GM23338 (cell line): ENCODE measurements around the gene TMEM169. TPM values are rescaled to one million over a fixed set of nuclear protein-coding genes. Genes with fewer than 3 reads are reported as not detected.

Source experiments
- ATAC-seq: fragments of 200-7000 bp; cut with Tn5 transposase; 3 replicates; pipeline ENCODE4 v1.9.1; 2020
- DNase-seq: peaks from one replicate; pipeline ENCODE4 v3.0.0-alpha.2; 2015; ENCODE audit warnings: low spot score
- H2AFZ ChIP-seq: fragments of 200-600 bp; sonication (generic); 2 replicates; pipeline ENCODE4 v1.8.0; 2016; ENCODE audit warnings: antibody characterized with exemption, mild to moderate bottlenecking, moderate library complexity
- H3F3A ChIP-seq: fragments of 200-600 bp; sonication (generic); replicated peaks from 2 replicates; pipeline ENCODE4 v1.8.0; 2017; ENCODE audit warnings: antibody characterized with exemption, mixed run types, low read depth
- H3K27ac ChIP-seq: fragments of 200-600 bp; sonication (generic); 2 replicates; pipeline ENCODE4 v1.6.1; 2016; ENCODE audit warnings: low read depth
- H3K27me3 ChIP-seq: fragments of 200-600 bp; sonication (generic); 2 replicates; pipeline ENCODE4 v1.8.0; 2016; ENCODE audit warnings: mild to moderate bottlenecking, mixed run types, moderate library complexity; ENCODE audit not compliant: insufficient read depth
- H3K36me3 ChIP-seq: fragments of 200-600 bp; sonication (generic); 2 replicates; pipeline ENCODE4 v1.8.0; 2016; ENCODE audit warnings: mild to moderate bottlenecking; ENCODE audit not compliant: insufficient read depth
- H3K4me1 ChIP-seq: fragments of 200-600 bp; sonication (generic); 2 replicates; pipeline ENCODE4 v1.8.0; 2016; ENCODE audit warnings: mild to moderate bottlenecking, moderate library complexity; ENCODE audit not compliant: insufficient read depth
- H3K4me2 ChIP-seq: fragments of 200-600 bp; sonication (generic); 2 replicates; pipeline ENCODE4 v1.7.1; 2017; ENCODE audit warnings: mixed run types
- H3K4me3 ChIP-seq: fragments of 200-600 bp; sonication (generic); 2 replicates; pipeline ENCODE4 v1.6.1; 2016; ENCODE audit warnings: mixed run types
- H3K79me2 ChIP-seq: fragments of 200-600 bp; sonication (generic); replicated peaks from 2 replicates; pipeline ENCODE4 v1.8.0; 2017; ENCODE audit warnings: mild to moderate bottlenecking; ENCODE audit not compliant: insufficient read depth
- H3K9me2 ChIP-seq: fragments of 200-600 bp; sonication (generic); 2 replicates; pipeline ENCODE4 v1.8.0; 2017; ENCODE audit not compliant: insufficient read depth
- H4K20me1 ChIP-seq: fragments of 200-600 bp; sonication (generic); replicated peaks from 2 replicates; pipeline ENCODE4 v1.8.0; 2017; ENCODE audit warnings: mild to moderate bottlenecking; ENCODE audit not compliant: insufficient read depth
- H3K27ac Mint-ChIP-seq: 2 replicates; pipeline ENCODE4 v1.8.0; 2020; ENCODE audit warnings: inconsistent platforms, mild to moderate bottlenecking, moderate library complexity, mixed read lengths
- H3K27me3 Mint-ChIP-seq: 3 replicates; pipeline ENCODE4 v1.8.0; 2022; ENCODE audit warnings: low read depth, mild to moderate bottlenecking, moderate library complexity, mixed read lengths, inconsistent platforms; ENCODE audit not compliant: insufficient read depth, poor library complexity
- H3K36me3 Mint-ChIP-seq: 3 replicates; pipeline ENCODE4 v1.8.0; 2021; ENCODE audit warnings: low read depth, mild to moderate bottlenecking, inconsistent platforms, moderate library complexity, mixed read lengths
- H3K4me1 Mint-ChIP-seq: 3 replicates; pipeline ENCODE4 v1.8.0; 2020; ENCODE audit warnings: mild to moderate bottlenecking, inconsistent platforms, mixed read lengths
- H3K4me3 Mint-ChIP-seq: 3 replicates; pipeline ENCODE4 v1.8.0; 2021; ENCODE audit warnings: moderate library complexity, mild to moderate bottlenecking, inconsistent platforms, mixed read lengths
- H3K9me3 Mint-ChIP-seq: 3 replicates; pipeline ENCODE4 v1.8.0; 2020; ENCODE audit warnings: moderate library complexity, mild to moderate bottlenecking, inconsistent platforms, mixed read lengths
- CREB1 ChIP-seq: fragments of 250-450 bp; sonication (Bioruptor Pico); IDR thresholded peaks from 2 replicates; pipeline ENCODE4 v1.5.0; 2020; ENCODE audit warnings: low read depth, mild to moderate bottlenecking, moderate library complexity
- EZH2 ChIP-seq: fragments of 200-600 bp; sonication (generic); IDR thresholded peaks from one replicate; pipeline ENCODE4 v1.8.0; 2017; ENCODE audit warnings: antibody characterized with exemption, mild to moderate bottlenecking, low read depth; ENCODE audit not compliant: unreplicated experiment
- EZH2phosphoT487 ChIP-seq: fragments of 200-600 bp; sonication (generic); IDR thresholded peaks from one replicate; pipeline ENCODE4 v1.8.1; 2018; ENCODE audit warnings: antibody characterized with exemption; ENCODE audit not compliant: unreplicated experiment
- JUNB ChIP-seq: IDR thresholded peaks from one replicate; pipeline ENCODE4 v1.6.1; 2016; ENCODE audit warnings: antibody characterized with exemption; ENCODE audit not compliant: unreplicated experiment
- NANOG ChIP-seq: IDR thresholded peaks from 2 replicates; pipeline ENCODE4 v1.6.1; 2016; ENCODE audit warnings: antibody characterized with exemption, borderline replicate concordance
- POLR2AphosphoS5 ChIP-seq: IDR thresholded peaks from 2 replicates; pipeline ENCODE4 v1.6.1; 2016; ENCODE audit warnings: antibody characterized with exemption, low read depth
- STAT1 ChIP-seq: IDR thresholded peaks from one replicate; pipeline ENCODE4 v1.6.1; 2016; ENCODE audit warnings: antibody characterized with exemption; ENCODE audit not compliant: unreplicated experiment
- ZNF114 ChIP-seq: fragments of 250-450 bp; sonication (Bioruptor Pico); IDR thresholded peaks from 2 replicates; pipeline ENCODE4 v1.5.0; 2020; ENCODE audit warnings: mild to moderate bottlenecking, moderate library complexity
- ZNF331 ChIP-seq: fragments of 250-450 bp; sonication (Bioruptor Pico); IDR thresholded peaks from 2 replicates; pipeline ENCODE4 v1.5.0; 2020; ENCODE audit warnings: low read depth, mild to moderate bottlenecking, moderate library complexity
- polyA plus RNA-seq: library from polyadenylated mRNA; unstranded; fragments of >200 nt; fragmentation: Nextera tagmentation; extraction: Ambion mirVana; gene quantifications from 2 replicates; pipeline ENCODE4 v1.2.1, GENCODE V29; 2016
- total RNA-seq: library from RNA; depleted of rRNA; stranded (reverse); fragments of >200 nt; shearing (Covaris generic); gene quantifications from 2 replicates; pipeline ENCODE4 v1.2.3, GENCODE V29; 2014
- TF ChIP-seq, protein P1 (sequence below): IDR thresholded peaks from 2 replicates; pipeline ENCODE4 v1.6.1; 2016; ENCODE audit warnings: antibody characterized with exemption
- TF ChIP-seq, protein P2 (sequence below): fragments of 250-450 bp; sonication (Bioruptor Pico); IDR thresholded peaks from 2 replicates; pipeline ENCODE4 v1.5.0; 2020; ENCODE audit warnings: mild to moderate bottlenecking, moderate library complexity
- TF ChIP-seq, protein P3 (sequence below): IDR thresholded peaks from one replicate; pipeline ENCODE4 v1.6.1; 2018; ENCODE audit warnings: antibody characterized with exemption; ENCODE audit not compliant: unreplicated experiment
- TF ChIP-seq, protein P4 (sequence below), 2 experiments: fragments of 200-600 bp in 1 of 2; sonication (generic) in 1 of 2; conservative IDR thresholded peaks; 2 replicates each; pipeline versions ENCODE4 v1.5.1 to v1.6.1; 2016 to 2017; ENCODE audit warnings: antibody characterized with exemption in 2 of 2, low read depth in 2 of 2, mild to moderate bottlenecking in 2 of 2, moderate library complexity in 1 of 2

Gene TMEM169
- total and polyA plus RNA-seq, 2 experiments from 2014 or later = 1.4 to 3.9 TPM

DNA sequence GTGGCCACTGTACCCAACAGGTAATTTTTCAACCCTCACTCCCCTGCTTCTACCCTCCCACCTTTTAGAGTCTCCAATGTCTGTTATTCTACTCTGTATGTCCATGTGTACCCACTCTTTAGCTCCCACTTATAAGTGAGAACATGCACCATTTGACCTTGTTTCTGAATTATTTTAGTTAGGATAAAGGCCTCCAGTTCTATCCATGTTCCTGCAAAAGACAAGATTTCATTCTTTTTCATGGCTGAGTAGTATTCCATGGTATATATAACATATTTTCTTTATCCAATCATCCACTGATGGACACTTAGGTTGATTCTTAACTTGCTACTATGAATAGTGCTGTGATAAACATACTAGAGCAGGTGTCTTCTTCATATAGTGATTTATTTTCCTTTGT is 9.2 kb upstream of the TMEM169 start:
- H3K36me3 Mint-ChIP-seq = no peaks in the 10 kb centered on the region
- Histone ChIP-seq H4K20me1 (peaks cover 8% of the 10 kb centered on the region), H3K9me2 (no peaks in the 10 kb centered on the region), H3K36me3 (0 out of 2 replicates have a peak, but pooled peaks cover 3% of the 10 kb centered on the region), H3K27ac (no peak overlapping the region), H3K27me3 (no peaks in the 10 kb centered on the region), H3K79me2 (no peaks in the 10 kb centered on the region; the same call in 1 of the 2 replicates), H3K4me3 (no peak overlapping the region), H3F3A (no peaks in the 10 kb centered on the region), H3K4me1 (no peaks in the 10 kb centered on the region), H2AFZ (no peak overlapping the region), H3K4me2 (no peak overlapping the region)
- no peak for DNase-seq
- ATAC-seq = no peak
- no peaks in the 10 kb centered on the region; the same call in 2 of the 3 replicates for H3K9me3 Mint-ChIP-seq
- no peaks in the 10 kb centered on the region for H3K4me1 Mint-ChIP-seq
- no peak overlapping the region for H3K27ac Mint-ChIP-seq
- no peaks in the 10 kb centered on the region for H3K27me3 Mint-ChIP-seq
- no peak overlapping the region for H3K4me3 Mint-ChIP-seq
- no peak for TF ChIP-seq STAT1
- TF ChIP-seq, protein P1, sequence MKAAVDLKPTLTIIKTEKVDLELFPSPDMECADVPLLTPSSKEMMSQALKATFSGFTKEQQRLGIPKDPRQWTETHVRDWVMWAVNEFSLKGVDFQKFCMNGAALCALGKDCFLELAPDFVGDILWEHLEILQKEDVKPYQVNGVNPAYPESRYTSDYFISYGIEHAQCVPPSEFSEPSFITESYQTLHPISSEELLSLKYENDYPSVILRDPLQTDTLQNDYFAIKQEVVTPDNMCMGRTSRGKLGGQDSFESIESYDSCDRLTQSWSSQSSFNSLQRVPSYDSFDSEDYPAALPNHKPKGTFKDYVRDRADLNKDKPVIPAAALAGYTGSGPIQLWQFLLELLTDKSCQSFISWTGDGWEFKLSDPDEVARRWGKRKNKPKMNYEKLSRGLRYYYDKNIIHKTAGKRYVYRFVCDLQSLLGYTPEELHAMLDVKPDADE = no peak
- TF ChIP-seq EZH2phosphoT487 = no peak
- TF ChIP-seq, protein P2, sequence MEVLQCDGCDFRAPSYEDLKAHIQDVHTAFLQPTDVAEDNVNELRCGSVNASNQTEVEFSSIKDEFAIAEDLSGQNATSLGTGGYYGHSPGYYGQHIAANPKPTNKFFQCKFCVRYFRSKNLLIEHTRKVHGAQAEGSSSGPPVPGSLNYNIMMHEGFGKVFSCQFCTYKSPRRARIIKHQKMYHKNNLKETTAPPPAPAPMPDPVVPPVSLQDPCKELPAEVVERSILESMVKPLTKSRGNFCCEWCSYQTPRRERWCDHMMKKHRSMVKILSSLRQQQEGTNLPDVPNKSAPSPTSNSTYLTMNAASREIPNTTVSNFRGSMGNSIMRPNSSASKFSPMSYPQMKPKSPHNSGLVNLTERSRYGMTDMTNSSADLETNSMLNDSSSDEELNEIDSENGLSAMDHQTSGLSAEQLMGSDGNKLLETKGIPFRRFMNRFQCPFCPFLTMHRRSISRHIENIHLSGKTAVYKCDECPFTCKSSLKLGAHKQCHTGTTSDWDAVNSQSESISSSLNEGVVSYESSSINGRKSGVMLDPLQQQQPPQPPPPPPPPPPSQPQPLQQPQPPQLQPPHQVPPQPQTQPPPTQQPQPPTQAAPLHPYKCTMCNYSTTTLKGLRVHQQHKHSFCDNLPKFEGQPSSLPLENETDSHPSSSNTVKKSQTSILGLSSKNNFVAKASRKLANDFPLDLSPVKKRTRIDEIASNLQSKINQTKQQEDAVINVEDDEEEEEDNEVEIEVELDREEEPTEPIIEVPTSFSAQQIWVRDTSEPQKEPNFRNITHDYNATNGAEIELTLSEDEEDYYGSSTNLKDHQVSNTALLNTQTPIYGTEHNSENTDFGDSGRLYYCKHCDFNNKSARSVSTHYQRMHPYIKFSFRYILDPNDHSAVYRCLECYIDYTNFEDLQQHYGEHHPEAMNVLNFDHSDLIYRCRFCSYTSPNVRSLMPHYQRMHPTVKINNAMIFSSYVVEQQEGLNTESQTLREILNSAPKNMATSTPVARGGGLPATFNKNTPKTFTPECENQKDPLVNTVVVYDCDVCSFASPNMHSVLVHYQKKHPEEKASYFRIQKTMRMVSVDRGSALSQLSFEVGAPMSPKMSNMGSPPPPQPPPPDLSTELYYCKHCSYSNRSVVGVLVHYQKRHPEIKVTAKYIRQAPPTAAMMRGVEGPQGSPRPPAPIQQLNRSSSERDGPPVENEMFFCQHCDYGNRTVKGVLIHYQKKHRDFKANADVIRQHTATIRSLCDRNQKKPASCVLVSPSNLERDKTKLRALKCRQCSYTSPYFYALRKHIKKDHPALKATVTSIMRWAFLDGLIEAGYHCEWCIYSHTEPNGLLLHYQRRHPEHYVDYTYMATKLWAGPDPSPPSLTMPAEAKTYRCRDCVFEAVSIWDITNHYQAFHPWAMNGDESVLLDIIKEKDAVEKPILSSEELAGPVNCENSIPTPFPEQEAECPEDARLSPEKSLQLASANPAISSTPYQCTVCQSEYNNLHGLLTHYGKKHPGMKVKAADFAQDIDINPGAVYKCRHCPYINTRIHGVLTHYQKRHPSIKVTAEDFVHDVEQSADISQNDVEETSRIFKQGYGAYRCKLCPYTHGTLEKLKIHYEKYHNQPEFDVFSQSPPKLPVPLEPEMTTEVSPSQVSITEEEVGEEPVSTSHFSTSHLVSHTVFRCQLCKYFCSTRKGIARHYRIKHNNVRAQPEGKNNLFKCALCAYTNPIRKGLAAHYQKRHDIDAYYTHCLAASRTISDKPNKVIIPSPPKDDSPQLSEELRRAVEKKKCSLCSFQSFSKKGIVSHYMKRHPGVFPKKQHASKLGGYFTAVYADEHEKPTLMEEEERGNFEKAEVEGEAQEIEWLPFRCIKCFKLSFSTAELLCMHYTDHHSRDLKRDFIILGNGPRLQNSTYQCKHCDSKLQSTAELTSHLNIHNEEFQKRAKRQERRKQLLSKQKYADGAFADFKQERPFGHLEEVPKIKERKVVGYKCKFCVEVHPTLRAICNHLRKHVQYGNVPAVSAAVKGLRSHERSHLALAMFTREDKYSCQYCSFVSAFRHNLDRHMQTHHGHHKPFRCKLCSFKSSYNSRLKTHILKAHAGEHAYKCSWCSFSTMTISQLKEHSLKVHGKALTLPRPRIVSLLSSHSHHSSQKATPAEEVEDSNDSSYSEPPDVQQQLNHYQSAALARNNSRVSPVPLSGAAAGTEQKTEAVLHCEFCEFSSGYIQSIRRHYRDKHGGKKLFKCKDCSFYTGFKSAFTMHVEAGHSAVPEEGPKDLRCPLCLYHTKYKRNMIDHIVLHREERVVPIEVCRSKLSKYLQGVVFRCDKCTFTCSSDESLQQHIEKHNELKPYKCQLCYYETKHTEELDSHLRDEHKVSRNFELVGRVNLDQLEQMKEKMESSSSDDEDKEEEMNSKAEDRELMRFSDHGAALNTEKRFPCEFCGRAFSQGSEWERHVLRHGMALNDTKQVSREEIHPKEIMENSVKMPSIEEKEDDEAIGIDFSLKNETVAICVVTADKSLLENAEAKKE = no peak
- TF ChIP-seq, protein P3, sequence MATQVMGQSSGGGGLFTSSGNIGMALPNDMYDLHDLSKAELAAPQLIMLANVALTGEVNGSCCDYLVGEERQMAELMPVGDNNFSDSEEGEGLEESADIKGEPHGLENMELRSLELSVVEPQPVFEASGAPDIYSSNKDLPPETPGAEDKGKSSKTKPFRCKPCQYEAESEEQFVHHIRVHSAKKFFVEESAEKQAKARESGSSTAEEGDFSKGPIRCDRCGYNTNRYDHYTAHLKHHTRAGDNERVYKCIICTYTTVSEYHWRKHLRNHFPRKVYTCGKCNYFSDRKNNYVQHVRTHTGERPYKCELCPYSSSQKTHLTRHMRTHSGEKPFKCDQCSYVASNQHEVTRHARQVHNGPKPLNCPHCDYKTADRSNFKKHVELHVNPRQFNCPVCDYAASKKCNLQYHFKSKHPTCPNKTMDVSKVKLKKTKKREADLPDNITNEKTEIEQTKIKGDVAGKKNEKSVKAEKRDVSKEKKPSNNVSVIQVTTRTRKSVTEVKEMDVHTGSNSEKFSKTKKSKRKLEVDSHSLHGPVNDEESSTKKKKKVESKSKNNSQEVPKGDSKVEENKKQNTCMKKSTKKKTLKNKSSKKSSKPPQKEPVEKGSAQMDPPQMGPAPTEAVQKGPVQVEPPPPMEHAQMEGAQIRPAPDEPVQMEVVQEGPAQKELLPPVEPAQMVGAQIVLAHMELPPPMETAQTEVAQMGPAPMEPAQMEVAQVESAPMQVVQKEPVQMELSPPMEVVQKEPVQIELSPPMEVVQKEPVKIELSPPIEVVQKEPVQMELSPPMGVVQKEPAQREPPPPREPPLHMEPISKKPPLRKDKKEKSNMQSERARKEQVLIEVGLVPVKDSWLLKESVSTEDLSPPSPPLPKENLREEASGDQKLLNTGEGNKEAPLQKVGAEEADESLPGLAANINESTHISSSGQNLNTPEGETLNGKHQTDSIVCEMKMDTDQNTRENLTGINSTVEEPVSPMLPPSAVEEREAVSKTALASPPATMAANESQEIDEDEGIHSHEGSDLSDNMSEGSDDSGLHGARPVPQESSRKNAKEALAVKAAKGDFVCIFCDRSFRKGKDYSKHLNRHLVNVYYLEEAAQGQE = no peak
- TF ChIP-seq JUNB = no peak
- TF ChIP-seq ZNF114 (CRISPR knock-in tag) = no peak
- no peak for TF ChIP-seq NANOG
- TF ChIP-seq ZNF331 (CRISPR knock-in tag) = no peak
- TF ChIP-seq, protein P4, sequence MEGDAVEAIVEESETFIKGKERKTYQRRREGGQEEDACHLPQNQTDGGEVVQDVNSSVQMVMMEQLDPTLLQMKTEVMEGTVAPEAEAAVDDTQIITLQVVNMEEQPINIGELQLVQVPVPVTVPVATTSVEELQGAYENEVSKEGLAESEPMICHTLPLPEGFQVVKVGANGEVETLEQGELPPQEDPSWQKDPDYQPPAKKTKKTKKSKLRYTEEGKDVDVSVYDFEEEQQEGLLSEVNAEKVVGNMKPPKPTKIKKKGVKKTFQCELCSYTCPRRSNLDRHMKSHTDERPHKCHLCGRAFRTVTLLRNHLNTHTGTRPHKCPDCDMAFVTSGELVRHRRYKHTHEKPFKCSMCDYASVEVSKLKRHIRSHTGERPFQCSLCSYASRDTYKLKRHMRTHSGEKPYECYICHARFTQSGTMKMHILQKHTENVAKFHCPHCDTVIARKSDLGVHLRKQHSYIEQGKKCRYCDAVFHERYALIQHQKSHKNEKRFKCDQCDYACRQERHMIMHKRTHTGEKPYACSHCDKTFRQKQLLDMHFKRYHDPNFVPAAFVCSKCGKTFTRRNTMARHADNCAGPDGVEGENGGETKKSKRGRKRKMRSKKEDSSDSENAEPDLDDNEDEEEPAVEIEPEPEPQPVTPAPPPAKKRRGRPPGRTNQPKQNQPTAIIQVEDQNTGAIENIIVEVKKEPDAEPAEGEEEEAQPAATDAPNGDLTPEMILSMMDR (conservative IDR thresholded peaks at IDR 0.05; ENCODE audit: low read depth in 2 of 2) = no peak
- TF ChIP-seq EZH2 = no peak
- no peak for TF ChIP-seq POLR2AphosphoS5
- no peak for TF ChIP-seq CREB1 (CRISPR knock-in tag)
